DMS53 (cell line): Measurements from ENCODE around the gene LEO1.
A peak's percentile ranks its signal among the peaks of the same experiment; 100 is the strongest.
"Not testable (repeated sequence)": the region's sequence is repeated elsewhere in the genome, so short reads cannot be mapped to it uniquely, and the experiment has no call there.

Source experiments
- DNase-seq: peaks from one replicate; lab custom pipeline; 2025; lab: John Stamatoyannopoulos, UW

LEO1 gene

DNA sequence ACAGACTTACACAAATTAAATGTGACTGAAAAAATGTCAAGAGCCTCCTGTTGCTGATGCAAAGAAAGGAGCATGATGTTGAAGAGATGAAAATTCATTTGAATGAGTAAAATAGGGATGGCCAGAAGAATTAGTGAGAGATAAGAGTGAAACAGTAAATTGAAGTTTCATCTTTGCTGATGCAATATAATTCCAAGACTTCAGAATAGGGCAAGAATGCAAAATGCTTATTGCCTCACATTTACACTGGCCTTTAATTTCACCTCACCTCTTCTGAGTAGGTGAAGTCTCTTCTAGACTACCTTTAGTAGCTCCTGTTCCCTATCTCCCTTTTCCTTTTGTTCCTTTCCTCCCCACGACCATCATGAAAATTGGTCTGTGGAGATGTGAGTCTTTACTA lies 32.1 kb upstream of the LEO1 start:
- no peak for DNase-seq

DNA sequence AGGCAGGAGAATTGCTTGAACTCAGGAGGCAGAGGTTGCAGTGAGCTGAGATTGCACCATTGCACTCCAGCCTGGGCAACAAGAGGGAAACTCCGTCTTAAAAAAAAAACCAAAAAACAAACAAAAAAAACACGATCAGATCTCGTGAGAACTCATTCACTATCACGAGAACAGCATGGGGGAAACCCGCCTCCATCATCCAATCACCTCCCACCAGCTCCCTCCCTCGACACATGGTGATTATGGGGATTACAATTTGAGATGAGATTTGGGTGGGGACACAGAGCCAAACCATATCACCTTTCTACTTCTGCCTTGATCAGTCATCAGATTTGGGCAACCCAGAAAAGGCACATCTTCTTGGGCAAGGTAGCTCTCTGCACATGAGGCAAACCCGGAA lies 31.5 kb upstream of the LEO1 start:
- DNase-seq: not testable (repeated sequence)

GRCh38 chr15:52002351-52002750 lies 30.8 kb upstream of the LEO1 start:
- no peak for DNase-seq

- DNase-seq: peak; percentile 42
These were observed 21.4 kb upstream of the LEO1 start for GRCh38 chr15:51992953-51993352.

DNA sequence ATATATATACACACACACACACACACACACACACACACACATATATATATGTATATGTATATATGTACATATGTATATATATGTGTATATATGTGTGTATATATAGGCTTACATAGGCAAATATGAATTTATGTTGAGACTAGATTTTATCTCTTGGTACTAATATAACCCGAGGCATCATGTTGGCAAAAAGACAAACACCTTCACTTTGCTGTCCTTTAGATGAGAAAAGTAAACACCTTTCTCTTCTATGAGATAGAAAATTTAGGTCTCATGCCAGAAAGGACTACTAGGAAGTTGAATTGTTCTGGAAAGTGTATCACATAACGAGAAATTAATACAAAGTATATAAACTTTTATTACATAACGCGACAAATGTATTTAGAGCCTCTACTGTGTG lies 19.6 kb upstream of the LEO1 start:
- no peak for DNase-seq

DNA sequence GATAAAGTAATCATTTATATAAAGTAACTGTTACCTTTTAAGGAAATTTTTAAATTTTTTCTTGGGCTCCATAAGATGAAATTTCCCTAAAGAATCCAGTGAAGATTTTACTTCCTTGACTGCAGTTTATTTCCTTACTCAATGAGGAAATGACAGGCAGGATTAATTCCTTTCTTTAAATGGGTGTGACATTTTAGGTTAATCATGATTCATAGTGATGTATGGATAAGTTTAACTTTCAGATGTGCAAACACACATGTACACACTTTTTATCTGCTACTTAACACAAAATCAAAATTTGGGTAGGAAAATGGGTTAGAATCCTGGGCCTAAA lies 11.2 kb upstream of the LEO1 start:
- DNase-seq: peak; percentile 20

DNA sequence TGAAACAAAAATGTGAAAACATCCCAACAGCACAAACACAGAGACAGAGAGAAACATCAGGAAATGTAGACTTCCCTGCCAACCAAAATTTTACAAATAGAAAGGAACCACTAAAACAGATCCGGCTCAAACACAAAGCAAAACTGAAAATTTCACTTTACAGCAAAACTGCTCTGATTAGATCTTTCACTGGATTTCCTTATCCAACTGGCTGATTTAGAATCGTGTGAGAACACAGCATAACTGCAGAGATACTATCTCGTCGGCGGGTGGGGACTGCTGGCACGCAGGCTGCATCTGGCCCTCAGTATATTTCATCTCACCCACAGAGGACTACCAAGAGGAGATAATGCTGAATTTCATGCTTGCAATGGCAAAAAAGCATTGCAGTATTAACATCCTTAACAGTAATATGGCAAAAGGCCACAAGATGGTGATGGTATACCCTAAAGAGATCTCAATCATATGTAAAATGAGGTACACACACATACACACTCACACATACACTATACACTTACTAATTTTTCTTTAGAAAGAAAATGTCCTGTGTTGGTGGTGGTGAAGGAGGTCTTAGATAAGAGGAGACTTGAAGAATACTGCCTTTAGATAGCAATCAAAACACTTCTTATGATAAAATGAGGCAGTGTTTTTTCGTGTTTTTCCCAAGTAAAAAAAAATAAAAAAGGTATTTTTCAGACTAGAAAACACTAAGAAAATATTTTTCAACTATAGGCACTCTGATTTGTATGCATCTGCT lies 10.6 kb upstream of the LEO1 start:
- peak; percentile 88 for DNase-seq

GRCh38 chr15:51973775-51974174 lies 2.2 kb upstream of the LEO1 start:
- no peak for DNase-seq

- DNase-seq: peak; percentile 3
These were observed 1.6 kb upstream of the LEO1 start for GRCh38 chr15:51973220-51973619.

GRCh38 chr15:51971032-51971374 lies 575 bp downstream of the LEO1 start:
- no peak for DNase-seq

- peak; percentile 58 for DNase-seq
These were observed 1.3 kb downstream of the LEO1 start for GRCh38 chr15:51970132-51970817.

DNA sequence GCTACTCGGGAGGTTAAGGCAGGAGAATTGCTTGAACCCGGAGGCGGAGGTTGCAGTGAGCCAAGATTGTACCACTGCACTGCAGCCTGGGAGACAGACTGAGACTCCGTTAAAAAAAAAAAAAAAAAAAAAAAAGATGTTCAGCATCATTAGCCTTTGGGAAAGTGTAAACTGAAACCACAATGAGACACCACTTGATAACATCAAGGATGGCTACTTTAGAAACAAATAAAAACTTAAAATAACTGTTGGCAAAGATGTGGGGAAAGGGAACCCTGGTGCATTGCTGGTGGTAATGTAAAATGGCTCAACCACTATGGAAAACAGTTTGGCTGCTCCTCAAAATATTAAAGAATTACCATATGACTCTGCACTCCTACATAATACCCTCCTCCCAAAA lies 1.9 kb downstream of the LEO1 start:
- DNase-seq: peak; percentile 17

- no peak for DNase-seq
These were observed 4.0 kb downstream of the LEO1 start for GRCh38 chr15:51967583-51967982.

DNA sequence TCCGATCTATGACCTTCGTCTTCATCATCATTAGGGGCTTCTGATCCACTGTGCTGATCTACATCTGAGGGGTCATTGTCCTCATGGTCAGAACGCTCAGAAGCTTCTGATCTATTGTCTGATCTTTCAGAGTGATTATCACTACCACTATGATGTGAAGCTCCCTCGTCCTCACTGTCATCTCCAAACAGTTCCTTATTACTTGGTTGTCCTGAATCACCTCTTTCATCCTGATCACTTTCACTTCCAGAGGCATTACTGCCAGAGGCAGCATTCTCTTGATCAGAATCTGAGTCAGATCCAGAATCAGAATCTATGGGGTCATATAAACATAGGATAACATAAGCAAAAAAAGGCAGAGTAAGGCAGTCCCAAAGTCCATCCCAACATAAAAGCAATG lies 5.4 kb downstream of the LEO1 start:
- DNase-seq: no peak

- DNase-seq: no peak
These were observed 5.9 kb downstream of the LEO1 start for GRCh38 chr15:51965691-51966090.

DNA sequence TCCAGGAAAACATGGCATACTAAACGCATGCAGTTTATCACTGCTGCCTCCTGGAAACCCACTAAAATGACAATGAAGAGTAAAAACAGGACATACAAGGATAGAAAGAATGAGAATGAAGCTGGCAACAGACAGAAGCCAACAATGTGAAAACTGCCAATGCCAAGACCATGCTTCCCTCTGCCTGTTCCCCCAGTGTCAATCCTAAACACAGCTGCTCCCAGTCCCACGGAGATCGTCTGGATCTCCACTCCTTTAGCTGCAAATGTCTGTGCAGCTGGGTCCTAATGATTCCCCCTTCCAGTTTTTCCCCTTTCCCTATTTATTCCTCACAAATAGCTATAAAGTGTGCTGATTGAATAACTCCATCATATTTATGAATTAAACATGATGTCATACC lies 16.1 kb downstream of the LEO1 start:
- no peak for DNase-seq

DNA sequence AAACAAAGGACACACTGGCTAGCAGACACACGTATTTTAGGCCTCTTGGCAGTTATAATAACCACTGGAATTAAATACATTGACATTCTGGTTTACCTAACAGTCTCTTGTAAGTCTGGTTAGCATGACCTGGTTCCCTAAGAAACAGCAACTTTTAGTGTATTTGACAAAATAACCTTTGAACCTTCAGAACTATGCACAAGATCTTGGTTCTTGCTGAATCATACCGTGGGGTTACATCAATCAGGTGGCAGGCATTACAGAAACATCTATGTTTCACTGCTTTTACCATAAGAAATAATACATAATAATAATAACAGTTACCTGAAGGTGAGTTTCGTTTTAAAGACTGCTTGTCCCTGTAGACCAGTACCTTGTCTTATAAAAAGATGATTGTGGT lies 18.8 kb downstream of the LEO1 start:
- DNase-seq: no peak

- no peak for DNase-seq
These were observed 24.5 kb downstream of the LEO1 start for GRCh38 chr15:51947124-51947523.

GRCh38 chr15:51939216-51939615 lies 32.4 kb downstream of the LEO1 start:
- DNase-seq: no peak

- DNase-seq: no peak
These were observed 33.3 kb downstream of the LEO1 start for GRCh38 chr15:51938286-51938685.

DNA sequence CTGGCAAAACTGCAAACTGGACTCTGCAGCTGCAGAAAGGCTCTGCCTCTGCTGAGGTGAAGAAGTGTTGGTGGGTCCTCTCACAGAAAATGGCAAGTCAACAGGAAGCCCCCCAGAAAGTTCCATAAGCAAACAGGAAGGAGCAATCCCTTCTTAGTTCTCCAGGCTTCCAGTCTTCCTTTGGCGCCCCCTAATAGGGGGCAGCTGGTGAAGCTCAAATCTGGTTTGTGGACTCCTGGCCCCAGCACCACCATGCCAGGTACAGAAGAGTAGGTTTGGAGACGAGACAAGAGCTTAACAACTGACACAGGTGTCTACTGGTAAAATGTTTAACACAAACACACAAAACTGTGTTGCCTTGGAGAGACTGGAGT lies 35.5 kb downstream of the LEO1 start:
- DNase-seq: no peak

DNA sequence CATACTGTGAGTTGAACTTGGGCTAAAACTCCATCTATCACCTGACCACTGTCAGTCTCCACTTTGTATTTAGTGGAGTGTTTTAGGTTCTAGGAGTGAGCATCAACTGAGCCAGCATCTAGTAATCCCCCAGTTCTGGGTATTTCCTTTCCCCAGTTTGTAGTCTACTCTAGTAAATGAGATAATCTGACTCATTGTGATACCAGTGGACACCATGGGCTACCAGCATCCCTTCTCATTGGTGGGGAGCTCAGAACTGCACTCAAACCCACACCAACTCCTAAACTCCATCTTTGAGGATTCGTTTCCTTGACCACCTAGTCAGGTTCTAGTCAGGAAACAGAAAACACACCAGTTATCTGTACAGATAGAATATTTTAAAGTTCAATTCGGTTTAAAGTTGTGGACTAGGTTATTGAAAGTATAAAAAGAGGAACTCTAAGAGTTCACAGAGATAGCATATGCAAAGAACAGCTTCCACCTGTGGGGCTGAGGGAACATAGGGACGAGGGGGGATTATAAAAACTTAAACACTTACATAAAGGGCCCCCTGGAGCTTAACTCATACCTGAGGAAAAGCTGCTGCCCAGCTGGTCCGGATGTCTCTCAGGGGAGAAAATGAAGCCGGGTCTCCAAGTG lies 36.0 kb downstream of the LEO1 start:
- DNase-seq: no peak

GRCh38 chr15:51932161-51932560 lies 39.4 kb downstream of the LEO1 start:
- no peak for DNase-seq

DNA sequence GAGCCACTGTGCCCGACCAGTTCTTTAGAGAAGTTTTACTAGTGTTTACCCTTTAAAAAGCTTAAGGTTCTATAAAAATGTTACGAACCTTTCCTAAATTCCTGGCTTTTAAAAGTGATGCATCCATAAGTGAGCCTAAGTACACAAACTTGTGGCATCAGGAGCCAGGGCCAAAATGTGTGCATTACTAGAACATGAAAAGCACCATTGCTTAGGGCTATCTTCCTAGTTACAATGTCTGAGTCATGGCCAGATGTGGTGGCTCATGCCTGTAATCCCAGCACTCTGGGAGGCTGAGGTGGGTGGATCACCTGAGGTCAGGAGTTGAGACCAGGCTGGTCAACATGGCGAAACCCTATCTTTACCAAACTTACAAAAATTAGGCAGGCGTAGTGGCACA lies 39.9 kb downstream of the LEO1 start:
- DNase-seq: no peak
